LoVo (cell line): Measurements from ENCODE around the gene MMP21.

ENCODE experiments used
- DNase-seq: peaks from one replicate; pipeline ENCODE4 v3.0.0-alpha.2; 2016; ENCODE audit warnings: low spot score

MMP21 gene

GRCh38 chr10:125775491-125776106, at the start of gene MMP21:
MMP21 (minus strand) TSS chr10:125775821; CDS start chr10:125775821, 0 bp downstream.
- no peak for DNase-seq

- peak; percentile 2 for DNase-seq
Observed at GRCh38 chr10:125824736-125825135, 49.1 kb upstream of the MMP21 start.

- no peak for DNase-seq
Observed at GRCh38 chr10:125823663-125824251, 48.1 kb upstream of the MMP21 start.

GRCh38 chr10:125822878-125823662, 47.4 kb upstream of the MMP21 start, which contains the start of the genes BCCIP and UROS:
BCCIP (plus strand) TSS chr10:125823546; CDS start chr10:125823558, 12 bp downstream.
UROS (minus strand) TSS chr10:125823258; CDS start chr10:125816499, 6,759 bp downstream.
- peak; percentile 94 for DNase-seq

- DNase-seq, result no peak
Observed at GRCh38 chr10:125820701-125821100, 45.1 kb upstream of the MMP21 start.

- no peak for DNase-seq
Observed at GRCh38 chr10:125817337-125817946, 41.8 kb upstream of the MMP21 start.

GRCh38 chr10:125816548-125816947, 40.9 kb upstream of the MMP21 start:
- no peak for DNase-seq

- no peak for DNase-seq
Observed at GRCh38 chr10:125815764-125816163, 40.1 kb upstream of the MMP21 start.

- no peak for DNase-seq
Observed at GRCh38 chr10:125812128-125812750, 36.6 kb upstream of the MMP21 start.

- no peak for DNase-seq
Observed at GRCh38 chr10:125811251-125811650, 35.6 kb upstream of the MMP21 start.

- no peak for DNase-seq
Observed at GRCh38 chr10:125808047-125808446, 32.4 kb upstream of the MMP21 start.

GRCh38 chr10:125802739-125803138, 27.1 kb upstream of the MMP21 start:
- no peak for DNase-seq

- DNase-seq, result no peak
Observed at GRCh38 chr10:125802131-125802530, 26.5 kb upstream of the MMP21 start.

GRCh38 chr10:125801574-125801973, 26.0 kb upstream of the MMP21 start:
- no peak for DNase-seq

GRCh38 chr10:125799451-125800182, 24.0 kb upstream of the MMP21 start:
- DNase-seq, result no peak

GRCh38 chr10:125797994-125798662, 22.5 kb upstream of the MMP21 start:
- DNase-seq, result no peak

GRCh38 chr10:125797424-125797823, 21.8 kb upstream of the MMP21 start:
- DNase-seq, result no peak

- no peak for DNase-seq
Observed at GRCh38 chr10:125795637-125796190, 20.1 kb upstream of the MMP21 start.

- DNase-seq, result no peak
Observed at GRCh38 chr10:125795128-125795527, 19.5 kb upstream of the MMP21 start.
